Astrocyte of the cerebellum (primary cell): ENCODE results near the gene HABP4.

ENCODE experiments used
- DNase-seq: peaks from one replicate; pipeline ENCODE4 v3.0.0-alpha.2; 2011; ENCODE audit warnings: low read depth
- H3K4me3 ChIP-seq: 2 replicates; pipeline ENCODE4 v1.5.1; 2011; ENCODE audit warnings: mild to moderate bottlenecking, low read depth, low read length, moderate library complexity
- CTCF ChIP-seq: IDR thresholded peaks from 2 replicates; pipeline ENCODE4 v1.5.1; 2012; ENCODE audit warnings: low read length, low read depth, moderate library complexity, mild to moderate bottlenecking; ENCODE audit errors: missing control alignments
- in situ Hi-C: cut with HindIII; loops from 2 replicates; pipeline ENCODE4 v1.10.0; 2017; ENCODE audit warnings: low sequenced_read_pairs

HABP4 gene

DNA sequence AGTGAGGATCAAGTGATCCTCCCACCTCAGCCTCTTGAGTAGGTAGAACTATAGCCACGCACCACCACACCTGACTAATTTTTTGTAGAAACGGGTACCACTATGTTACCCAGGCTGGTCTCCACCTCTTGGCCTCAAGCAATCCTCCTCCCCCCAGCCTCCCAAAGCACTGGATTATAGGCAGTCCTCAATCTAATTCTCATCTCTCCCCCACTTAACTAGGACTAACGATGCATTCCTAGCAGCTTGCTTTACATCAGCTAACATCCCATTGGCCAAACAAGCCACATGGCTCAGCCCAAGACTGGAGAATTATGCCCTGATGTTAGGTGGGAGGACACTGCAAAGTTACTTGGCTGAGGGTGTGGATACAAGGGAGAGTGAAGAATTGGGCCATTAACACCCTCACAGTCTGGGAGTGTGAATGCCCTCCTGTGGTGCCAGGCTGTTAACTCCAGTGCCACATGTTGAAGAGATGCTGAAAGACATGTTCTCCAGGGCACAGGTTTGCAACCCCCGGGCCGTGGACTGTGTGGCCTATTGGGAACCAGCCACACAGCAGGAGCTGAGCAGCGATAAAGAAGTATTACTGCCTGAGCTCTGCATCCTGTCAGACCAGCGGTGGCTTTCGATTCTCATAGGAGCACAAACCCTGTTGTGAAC lies 26.5 kb upstream of the HABP4 start:
- in situ Hi-C loops, result no loop called here
- no peak for DNase-seq
- H3K4me3 ChIP-seq, result no peak overlapping the region
- no peak for TF ChIP-seq CTCF

DNA sequence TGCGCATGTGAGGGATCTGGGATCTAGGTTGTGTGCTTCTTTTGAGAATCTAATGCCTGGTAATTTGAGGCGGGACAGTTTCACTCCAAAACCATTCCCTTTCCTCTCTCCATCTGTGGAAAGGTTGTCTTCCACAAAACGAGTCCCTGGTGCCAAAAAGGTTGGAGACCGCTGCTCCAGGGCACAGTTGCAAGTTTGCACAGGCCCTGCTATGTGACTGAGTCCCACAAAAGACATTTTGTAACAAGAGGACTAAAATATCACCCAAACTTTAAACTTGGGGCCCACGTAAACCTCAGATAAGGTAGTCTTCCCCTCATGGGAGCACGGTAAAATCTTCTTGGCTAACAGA lies 26.0 kb upstream of the HABP4 start:
- TF ChIP-seq CTCF, result no peak
- no peak overlapping the region for H3K4me3 ChIP-seq
- in situ Hi-C loops, result no loop called here
- DNase-seq, result no peak

DNA sequence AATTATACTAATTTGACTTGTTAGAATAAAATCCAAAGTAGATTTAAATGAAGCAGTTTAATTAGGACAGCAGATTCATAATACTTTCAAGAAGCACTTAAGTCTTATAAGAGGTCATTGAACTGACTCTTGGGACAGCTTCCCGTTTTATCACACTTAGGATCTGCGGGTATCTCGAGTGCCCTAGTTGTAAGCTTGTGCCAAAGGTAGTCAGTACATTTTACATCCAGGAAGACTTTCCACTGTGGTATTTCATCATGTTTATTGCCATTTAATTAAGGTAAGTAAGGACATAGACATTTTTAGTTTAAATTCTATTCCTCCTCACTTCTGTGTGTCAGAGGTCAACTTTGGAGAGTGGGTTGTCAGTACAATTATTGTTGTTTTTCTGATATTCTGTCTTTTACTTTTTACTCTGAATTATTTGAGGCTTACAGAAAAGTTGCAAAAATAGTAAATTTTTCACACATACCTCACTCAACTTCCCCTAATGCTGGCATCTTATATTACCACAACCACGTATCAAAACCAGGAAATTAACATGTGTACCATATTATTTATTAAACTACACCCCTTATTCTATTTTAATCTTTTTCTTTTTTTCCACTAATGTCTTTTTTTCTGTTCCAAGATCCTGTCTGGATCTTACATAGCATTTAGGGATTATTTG lies 24.3 kb upstream of the HABP4 start:
- in situ Hi-C loops, result no loop called here
- no peak for DNase-seq
- no peak for TF ChIP-seq CTCF
- no peak overlapping the region for H3K4me3 ChIP-seq

DNA sequence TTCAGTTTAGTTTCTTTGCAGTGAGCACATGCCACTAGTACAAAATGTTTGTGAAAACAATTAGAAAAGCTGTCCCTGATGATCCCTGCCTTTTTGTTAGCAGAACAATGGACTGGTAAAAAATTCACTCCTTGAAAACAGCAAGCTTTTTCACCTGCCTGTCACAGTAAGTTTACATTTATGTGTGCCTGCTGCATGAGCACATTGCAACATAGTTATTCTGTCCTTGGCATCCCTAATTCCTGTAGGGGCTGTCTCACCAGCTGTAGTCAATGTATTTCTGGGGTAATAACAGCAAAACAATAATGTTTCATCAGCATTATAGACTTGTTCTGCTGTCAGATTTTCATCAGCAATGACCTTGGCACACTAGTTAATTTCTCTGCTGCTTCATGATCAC lies 20.2 kb upstream of the HABP4 start:
- no peak for DNase-seq
- TF ChIP-seq CTCF, result no peak
- in situ Hi-C loops, result no loop called here
- no peak overlapping the region for H3K4me3 ChIP-seq

DNA sequence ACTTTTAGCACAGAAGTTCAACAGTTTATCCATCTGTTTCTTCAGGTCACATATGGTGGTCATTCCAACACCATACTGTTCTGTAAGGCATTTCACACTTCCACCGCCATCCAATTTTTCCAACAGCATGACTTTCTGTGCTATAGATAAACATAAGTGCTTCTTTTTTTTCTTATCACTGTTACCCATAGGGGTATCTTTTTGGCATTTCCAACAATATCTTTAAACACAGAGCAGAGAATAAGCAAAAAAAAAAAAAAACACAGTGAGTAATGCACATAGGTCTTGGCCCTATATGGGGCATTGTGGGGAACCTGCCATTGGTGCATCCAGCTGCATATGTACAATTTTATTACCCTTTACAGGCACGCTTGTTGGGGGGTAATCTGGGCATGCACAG lies 19.6 kb upstream of the HABP4 start:
- in situ Hi-C loops, result no loop called here
- no peak overlapping the region for H3K4me3 ChIP-seq
- no peak for DNase-seq
- no peak for TF ChIP-seq CTCF

- no peak for TF ChIP-seq CTCF
- in situ Hi-C loops, result no loop called here
- no peak for DNase-seq
- no peak overlapping the region for H3K4me3 ChIP-seq
These were observed 14.6 kb upstream of the HABP4 start for GRCh38 chr9:96435345-96435744.

DNA sequence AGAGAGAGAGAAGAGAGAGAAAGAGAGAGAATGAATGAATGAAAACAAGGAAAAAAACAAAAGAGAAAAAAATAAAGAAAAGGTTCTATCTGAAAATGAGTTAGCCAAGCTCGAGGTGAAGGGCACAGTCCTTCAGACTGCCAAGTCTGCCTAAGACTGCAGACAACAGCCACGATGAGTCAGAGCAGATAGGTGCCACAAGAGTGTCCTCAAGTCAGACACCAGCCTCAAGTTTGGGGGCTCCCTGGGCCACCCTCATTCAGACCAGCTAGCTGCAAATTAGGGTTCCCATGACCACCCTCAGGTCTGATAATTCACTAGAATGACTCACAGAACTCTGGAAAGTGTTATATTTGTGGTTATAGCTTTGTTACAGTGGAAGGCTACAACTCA lies 13.9 kb upstream of the HABP4 start:
- in situ Hi-C loops, result no loop called here
- DNase-seq, result no peak
- no peak for TF ChIP-seq CTCF
- no peak overlapping the region for H3K4me3 ChIP-seq
